Amniotic epithelial cell (primary cell): ENCODE measurements around the gene SPINT2.

Source experiments
- DNase-seq: peaks from one replicate; pipeline ENCODE4 v3.0.0-alpha.2; 2010; ENCODE audit warnings: low read depth

Gene SPINT2

GRCh38 chr19:38320969-38321339, 56.6 kb downstream of the SPINT2 start:
- DNase-seq, result no peak

DNA sequence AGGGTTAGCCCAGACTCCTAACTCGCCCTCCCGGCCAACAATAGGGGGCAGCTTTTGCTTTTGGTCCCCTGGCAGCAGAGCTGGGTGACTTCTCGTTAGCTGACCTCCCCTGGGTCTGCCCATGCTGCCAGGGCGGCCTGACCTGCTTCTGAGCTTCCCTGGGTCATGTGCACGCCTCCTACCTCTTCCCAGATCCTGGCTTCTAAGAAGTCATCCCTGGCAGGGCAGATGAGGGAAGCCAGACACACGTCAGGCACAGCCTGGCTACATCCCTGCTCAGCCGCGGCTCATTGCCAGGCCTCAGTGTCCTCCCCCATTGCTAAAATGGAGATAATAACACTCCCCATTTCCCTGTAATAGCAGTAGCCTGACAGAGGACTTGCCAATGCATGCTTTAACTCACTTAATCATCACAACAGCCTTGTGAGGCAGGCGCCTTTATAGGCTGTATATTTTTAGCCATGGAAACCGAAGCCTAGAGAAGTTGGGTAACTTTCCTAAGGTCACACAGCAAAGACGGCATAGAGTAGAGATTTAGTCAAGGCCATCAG, 57.3 kb downstream of the SPINT2 start:
- peak; percentile 97 for DNase-seq

GRCh38 chr19:38323291-38323690, 58.9 kb downstream of the SPINT2 start:
- DNase-seq, result no peak

GRCh38 chr19:38324431-38324830, 60.1 kb downstream of the SPINT2 start:
- no peak for DNase-seq

- DNase-seq, result no peak
Measured at GRCh38 chr19:38326591-38326990, 62.2 kb downstream of the SPINT2 start.

- no peak for DNase-seq
Measured at GRCh38 chr19:38329651-38330050, 65.3 kb downstream of the SPINT2 start.

DNA sequence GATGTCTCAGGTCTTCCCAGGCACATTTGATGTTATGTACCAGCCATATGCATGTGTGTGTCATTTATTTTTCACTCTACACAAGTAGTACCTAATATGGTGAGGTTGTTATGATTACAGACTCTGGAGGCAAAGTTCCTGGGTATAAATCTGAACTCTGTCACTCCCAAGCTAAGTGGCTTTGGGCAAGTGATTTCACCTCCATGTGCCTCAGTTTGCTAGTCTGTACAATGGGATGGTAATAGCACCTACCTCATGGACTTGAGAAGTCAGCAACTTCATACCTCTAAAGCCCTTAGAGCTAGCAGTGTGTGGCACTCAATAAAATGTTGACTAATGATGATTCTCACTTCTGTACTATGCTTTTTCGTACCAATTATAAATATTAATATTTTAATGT, 67.4 kb downstream of the SPINT2 start:
- no peak for DNase-seq

GRCh38 chr19:38333245-38333644, 68.9 kb downstream of the SPINT2 start:
- peak; percentile 4 for DNase-seq

DNA sequence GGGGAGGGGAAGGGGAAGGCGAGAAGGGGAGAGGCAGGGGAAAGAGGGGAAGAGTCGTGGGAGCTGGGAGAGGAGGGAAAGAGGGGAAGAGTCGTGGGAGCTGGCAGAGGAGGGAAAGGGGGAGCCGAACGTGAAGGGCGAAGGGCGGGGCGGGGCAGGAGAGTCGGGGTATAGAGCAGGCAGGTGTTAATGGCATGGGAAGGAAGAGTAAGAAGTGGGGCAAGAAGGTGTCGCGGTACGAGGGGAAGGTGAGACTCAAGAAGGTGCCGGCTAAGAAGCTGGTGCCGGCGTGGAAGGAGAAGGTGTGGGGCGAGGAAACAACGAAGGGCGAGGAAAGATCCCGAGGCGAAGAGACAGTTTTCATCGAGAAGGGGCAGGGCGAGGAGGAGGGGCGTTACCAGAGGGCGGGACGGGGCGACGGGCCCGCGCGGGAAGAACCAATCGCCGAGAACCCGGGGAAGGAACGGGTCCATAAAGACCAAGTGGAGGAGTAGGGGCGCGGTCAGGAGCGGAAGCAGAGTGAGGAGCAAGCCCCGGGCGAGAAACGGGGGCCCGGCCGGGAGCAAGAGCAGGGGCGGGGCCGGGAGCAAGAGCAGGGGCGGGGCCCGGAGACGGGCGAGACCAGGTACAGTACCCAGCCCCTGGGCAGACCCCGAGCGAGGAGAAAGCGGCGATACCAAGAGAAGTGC, 71.7 kb downstream of the SPINT2 start:
- DNase-seq, result peak; percentile 96

- peak; percentile 91 for DNase-seq
Measured at GRCh38 chr19:38336638-38337359, 72.4 kb downstream of the SPINT2 start.

DNA sequence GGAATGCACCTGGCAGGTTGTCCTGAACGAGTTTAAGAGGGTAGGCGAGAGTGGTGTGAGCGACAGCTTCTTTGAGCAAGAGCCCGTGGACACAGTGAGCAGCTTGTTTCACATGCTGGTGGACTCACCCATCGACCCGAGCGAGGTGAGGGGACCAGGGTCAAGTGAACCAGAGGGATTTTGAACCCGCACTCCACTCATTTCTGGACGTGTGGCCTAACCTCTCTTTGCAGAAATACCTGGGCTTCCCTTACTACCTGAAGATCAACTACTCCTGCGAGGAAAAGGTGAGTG, 72.9 kb downstream of the SPINT2 start:
- no peak for DNase-seq

- peak; percentile 48 for DNase-seq
Measured at GRCh38 chr19:38339011-38339410, 74.6 kb downstream of the SPINT2 start.

DNA sequence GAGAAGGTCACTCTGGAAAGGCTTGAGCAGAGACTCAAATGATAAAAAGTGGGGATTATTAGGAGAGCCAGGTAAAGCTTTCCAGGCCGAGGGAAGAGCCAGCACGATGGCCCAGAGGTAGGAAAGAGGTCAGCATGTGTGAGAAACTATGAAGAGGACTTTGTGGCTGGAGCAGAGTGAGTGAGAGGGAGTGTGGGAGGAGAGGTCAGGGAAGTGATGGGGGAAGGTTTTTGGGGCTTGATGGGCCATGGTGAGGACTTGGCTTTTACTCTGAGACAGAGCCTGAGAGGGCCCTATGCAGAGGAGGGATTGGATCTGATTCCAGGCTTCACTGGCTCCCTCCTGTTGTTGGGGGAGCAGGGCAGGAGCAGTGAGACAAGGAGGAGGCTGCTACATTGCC, 76.6 kb downstream of the SPINT2 start:
- no peak for DNase-seq
